ENCODE data around the gene SHISAL1.
"Not testable (repeated sequence)": the region's sequence is repeated elsewhere in the genome, so short reads cannot be mapped to it uniquely, and the experiment has no call there.

The SHISAL1 gene

GRCh38 chr22:44325718-44326490, 13.2 kb upstream of the SHISAL1 start:
- DNase-seq = peak in 1 of 2 experiments; percentile 33

DNA sequence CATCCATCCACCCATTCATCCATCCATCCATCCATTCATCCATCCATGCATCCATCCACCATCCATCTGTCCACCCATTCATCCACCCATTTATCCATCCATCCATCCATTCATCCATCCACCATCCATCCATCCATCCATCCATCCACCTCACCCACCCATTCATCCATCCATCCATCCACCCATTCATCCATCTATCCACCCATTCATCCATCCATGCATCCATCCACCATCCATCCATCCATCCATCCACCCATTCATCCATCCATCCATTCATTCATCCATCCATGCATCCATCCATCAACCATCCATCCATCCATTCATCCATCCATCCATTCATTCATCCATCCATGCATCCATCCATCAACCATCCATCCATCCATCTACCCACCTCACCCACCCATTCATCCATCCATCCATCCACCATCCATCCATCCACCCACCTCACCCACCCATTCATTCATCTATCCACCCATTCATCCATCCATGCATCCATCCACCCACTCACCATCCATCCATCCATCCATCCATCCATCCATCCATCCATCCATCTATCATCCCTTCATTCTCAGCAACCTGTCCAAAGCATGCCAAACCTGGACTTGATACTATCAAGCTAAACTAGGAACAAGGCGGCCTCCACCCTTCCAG, 10.5 kb upstream of the SHISAL1 start:
- not testable (repeated sequence) for DNase-seq

DNA sequence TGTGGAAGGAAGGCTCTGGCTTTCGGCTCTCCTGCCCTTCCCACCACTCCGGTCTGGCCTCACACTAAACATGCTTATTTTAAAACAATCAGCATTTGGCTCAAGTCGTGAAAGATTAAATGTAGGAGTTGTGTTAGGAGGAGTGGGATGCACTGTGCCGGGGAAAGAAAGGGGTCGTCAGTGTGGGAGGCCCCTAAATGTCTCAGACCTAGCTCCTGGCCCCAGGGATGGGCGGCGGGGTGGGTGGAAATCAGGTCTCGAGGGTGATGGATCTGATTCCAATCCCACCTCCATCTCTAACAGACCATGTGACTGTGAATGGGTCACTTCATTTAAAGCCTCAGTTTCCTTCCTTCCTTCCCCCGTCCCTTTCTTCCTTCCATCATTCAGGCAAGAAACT, 6.9 kb upstream of the SHISAL1 start:
- DNase-seq = no peak

DNA sequence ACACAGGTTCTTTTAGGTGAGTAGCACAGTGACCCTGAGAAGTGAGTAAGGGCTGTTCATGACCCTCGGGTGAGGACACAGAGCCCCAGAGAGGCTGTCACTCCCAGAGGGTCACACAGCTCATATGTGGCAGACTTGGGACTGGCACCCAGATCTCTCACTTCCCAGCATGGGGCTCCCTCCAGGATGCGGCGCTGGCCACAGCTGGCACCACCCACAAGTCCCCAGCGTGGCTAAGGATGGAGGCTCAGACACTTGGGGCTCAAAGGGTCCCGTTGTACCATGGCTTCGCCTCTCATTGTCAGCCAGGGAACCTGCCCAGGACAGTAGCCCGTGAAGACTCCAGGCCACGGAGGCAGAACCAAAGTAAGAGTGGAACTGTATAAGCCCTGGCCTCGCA, 6.0 kb upstream of the SHISAL1 start:
- DNase-seq = no peak

DNA sequence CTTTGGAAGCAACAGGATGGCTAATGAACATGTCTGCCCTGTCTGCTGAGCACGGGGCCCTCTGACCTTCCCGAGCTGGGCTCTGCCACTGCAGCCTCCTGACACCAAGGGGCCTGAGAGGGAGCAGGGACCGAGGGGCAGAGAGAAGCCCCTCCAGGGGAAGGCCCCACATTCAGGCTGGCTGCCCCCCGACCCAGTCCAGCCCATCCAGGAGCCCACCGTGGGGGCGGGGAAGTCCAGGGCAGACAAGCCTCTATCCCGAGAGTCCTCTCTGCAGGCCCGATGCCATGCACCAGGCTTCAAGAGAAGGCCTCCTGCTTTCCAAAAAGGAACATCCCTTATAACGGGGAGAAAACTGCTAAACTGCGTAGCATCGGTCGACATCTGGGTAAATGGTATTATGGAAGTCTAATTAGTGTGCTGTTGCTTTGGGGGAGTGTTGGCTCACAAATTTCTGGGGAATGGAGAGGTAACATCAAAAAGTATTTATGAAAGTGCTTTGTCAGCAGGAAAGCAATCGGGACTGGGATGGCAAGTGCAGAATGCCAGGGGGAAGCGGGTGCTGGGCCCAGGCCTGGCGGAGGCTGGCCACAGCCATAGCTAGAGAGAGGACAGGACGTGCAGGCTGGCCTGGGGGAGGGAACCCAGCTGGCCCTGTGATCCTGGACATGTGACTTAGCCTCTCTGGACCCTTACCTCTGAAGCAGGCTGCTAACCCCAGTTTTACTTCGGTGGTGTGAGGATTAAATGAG, 5.3 kb upstream of the SHISAL1 start:
- DNase-seq = no peak

GRCh38 chr22:44317123-44317444, 4.3 kb upstream of the SHISAL1 start:
- DNase-seq = no peak

DNA sequence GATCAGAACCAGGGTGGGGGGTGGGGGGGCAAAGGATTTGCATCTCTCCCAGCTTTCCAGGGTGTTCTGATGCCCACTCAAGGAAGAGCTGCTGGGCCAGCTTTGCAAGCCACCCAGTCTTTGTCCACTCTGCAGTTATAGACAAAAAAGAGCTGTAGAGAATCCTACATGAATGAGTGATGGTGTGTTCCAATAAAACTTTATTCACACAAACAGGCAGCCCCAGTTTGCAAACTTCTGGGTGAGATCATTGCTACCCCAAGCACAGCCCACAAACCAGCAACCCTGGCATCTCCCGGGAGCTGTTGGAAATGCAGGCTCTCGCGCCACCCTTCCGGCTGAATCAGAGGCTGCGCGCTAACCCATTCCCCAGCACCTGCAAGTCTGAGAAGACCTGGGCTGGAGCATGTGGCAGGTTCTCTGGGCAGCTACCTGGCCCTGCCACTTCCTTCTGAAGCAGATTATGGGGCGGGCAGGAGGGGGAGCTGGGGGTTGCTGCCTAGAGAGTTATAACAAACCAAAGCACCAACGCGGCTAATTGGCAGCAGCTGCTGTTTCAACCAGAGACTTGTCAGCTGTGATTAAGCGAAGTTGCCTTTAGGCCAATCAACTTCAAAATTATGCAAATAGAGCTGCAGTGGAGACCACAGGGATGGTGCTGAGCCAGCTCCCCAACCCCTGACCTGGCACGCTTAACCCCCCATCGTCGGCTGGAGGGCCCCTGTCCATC, 3.8 kb upstream of the SHISAL1 start:
- DNase-seq = no peak

DNA sequence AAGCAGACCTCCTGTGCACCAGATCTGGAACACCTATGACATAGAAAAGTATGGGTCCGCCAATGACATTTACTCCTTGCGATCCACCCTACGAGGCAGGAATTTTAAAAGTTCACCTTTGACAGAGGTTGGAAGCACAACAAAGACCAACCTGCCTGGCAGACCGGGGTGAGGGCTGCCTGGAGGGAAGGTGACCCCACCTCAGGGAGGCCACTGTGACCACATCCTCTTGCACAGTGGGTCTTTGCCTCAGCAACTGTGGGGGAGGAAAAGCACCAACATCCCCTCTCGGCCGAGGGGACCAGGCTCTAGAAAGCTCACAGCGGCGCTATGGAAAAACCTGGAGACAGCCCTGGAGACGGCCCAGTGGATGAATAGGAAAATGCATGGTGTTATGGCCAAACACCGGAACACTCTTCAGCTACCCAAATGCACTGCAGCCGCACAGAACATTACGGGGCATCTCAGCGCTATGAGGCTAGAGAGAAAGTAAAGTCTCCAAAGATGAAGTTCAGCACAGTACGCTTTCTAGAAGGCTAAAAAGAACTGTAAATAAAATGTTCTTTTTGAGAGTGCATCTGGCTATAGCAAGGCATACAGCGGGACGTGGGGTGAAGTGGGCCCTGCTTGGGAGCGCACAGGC, 1.8 kb upstream of the SHISAL1 start:
- no peak for DNase-seq

GRCh38 chr22:44313385-44314006, 745 bp upstream of the SHISAL1 start:
- no peak for DNase-seq

GRCh38 chr22:44311855-44312170, 938 bp downstream of the SHISAL1 start:
- DNase-seq = no peak

GRCh38 chr22:44311104-44311854, 1.5 kb downstream of the SHISAL1 start:
- DNase-seq = no peak

DNA sequence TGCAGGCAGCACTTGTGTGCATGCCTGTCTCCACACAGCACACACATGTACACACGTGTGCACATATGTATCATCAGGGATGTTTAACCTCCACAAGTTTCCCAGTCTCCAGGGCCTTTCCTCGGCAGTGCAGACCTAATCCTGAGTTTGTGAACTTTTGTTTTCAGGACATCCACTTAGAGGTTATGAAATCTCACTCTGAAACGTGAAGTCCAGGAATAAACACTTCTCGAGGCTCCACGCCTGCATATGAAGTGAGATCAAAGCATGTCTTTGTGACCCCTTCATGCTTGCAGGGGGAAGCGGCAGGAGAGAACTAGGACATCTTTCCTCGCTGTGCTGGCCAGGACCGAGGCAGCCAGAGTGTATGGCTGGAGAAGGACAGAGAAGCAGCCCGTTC, 3.1 kb downstream of the SHISAL1 start:
- no peak for DNase-seq

- DNase-seq = no peak
Observed at GRCh38 chr22:44309137-44309536, 3.6 kb downstream of the SHISAL1 start.

DNA sequence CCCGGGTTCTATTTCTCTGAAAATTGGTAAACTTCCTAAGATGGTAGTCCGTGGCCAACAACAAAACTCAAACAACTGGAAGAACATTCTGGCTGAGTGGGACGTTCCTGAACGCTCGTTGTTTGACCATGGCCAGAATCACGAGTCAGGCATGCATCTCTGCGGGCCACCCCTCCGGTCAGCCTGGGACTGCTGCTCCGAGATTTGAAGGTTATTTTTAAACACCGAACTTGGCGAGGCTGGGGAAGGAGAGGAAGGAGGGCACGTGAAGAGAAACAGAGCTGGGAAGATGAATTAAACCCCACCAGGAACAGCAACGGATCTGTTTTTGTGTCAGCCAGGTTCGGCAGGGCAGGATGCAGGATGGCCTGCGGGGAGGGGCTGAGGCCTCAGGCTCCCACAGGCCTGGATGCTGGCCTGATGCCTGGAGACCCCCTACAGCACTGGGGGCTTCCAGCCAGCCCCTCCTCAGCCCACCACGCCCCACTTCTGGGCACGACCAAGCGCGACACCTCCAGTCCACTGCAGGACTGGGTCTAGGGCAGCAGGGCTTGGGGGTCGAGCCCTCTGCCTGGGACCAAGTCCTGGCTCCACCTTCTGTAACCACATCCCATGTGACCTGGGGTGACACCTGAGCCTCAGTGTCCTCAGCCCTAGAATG, 5.1 kb downstream of the SHISAL1 start:
- no peak for DNase-seq

- no peak for DNase-seq
Observed at GRCh38 chr22:44305888-44306287, 6.9 kb downstream of the SHISAL1 start.

DNA sequence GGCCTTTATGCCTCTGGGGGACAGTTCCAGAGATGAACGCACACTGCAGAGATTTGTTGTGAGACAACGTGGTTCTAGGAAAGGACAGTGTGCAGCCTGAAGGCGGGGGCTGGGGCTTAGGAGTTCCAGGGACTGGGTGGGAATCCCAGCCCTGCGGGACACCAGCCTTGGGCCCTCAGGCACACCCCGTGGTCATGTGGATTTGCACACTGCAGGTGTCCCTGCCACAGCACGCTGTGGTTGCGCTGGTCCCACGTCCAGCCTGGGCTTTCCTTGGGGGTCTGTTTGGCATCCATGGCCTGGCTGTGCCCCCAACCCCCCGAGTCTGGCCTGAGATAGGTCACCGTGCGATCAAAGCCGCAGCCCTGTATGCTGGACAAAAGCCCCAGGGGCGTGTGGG, 7.3 kb downstream of the SHISAL1 start:
- DNase-seq = no peak

DNA sequence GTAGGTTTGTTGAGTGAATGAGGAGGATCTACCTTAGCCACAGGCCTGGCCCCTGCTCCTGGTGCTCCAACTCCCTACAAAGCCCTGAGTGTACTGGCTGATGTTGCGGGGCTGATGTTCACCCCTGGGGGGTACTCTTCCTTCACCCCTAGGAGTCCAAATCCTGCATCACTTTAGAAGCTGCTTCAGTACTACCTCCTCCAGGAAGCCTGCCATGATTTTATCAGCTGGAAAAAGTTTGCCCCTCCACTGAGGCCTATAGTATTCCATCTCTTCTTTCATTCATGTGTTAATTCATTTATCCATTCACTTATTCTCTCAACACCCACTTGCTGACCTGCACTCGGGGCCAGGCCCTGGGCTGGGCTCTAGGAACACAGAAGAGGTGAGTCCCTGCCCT, 7.8 kb downstream of the SHISAL1 start:
- DNase-seq = no peak

GRCh38 chr22:44304354-44304753, 8.4 kb downstream of the SHISAL1 start:
- no peak for DNase-seq

- not testable (repeated sequence) for DNase-seq
Observed at GRCh38 chr22:44302363-44302762, 10.4 kb downstream of the SHISAL1 start.

DNA sequence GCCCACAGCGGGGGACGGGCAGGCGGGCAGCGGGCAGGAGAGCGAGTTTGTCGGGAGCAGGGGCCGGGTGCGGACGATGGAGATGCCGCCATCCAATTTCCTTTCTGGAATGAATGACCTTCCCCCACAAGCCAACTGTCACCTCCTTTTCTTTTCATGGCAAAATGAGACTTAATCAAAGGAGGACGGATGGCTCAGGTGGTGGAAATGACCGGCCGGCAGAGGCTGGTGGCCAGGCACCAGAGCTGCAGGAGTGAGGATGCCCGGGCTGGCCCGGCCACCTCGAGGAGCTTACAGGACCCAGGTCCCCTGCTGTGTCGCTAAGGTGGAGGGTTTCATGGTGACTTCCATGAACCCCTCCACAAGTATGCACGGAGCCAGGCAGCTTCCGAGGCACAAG, 11.7 kb downstream of the SHISAL1 start:
- no peak for DNase-seq

DNA sequence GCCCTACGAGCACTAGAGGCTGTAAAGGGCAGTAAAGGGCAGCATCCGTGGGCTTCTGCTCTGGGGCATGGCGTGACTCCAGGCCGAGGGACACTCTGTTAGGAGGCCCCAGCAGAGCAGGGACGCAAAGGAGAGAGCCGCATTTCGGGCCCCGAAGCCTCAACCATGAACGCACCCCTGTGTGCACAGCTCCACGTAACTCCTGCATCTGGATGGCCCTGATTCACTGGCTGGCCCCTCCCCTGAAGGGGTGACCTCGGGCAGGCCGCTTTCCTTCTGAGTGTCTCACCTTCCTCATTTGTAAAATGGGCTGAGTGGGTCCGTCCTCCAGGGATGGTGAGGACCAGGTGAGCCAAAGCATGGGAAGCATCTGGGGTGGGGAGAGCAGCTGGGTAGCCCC, 13.6 kb downstream of the SHISAL1 start:
- no peak for DNase-seq

Measured in NCI-H526 (cell line).